Endothelial cell of umbilical vein (primary cell): Measurements from ENCODE around the gene PPP1R16B.

Source experiments
- EZH2 ChIP-seq: IDR thresholded peaks from 2 replicates; pipeline ENCODE4 v1.6.1; 2012; ENCODE audit warnings: borderline replicate concordance, low read depth, mild to moderate bottlenecking, moderate library complexity, low read length, inconsistent platforms; ENCODE audit not compliant: severe bottlenecking
- MAX ChIP-seq: IDR thresholded peaks from 2 replicates; pipeline ENCODE4 v1.6.1; 2011; ENCODE audit not compliant: insufficient read depth, insufficient read length
- MYC ChIP-seq: IDR thresholded peaks from one replicate; pipeline ENCODE4 v1.6.1; 2011; ENCODE audit warnings: mild to moderate bottlenecking, low read depth, low read length
- POLR2A ChIP-seq: IDR thresholded peaks from 2 replicates; pipeline ENCODE4 v1.6.1; 2012; ENCODE audit warnings: low read depth, mild to moderate bottlenecking, control low read depth, low read length
- POLR2AphosphoS5 ChIP-seq: IDR thresholded peaks from 2 replicates; pipeline ENCODE4 v1.6.1; 2012; ENCODE audit warnings: low read depth, mild to moderate bottlenecking, control low read depth, low read length, moderate library complexity; ENCODE audit not compliant: insufficient read depth
- TF ChIP-seq, protein P1 (sequence below), 2 donors: IDR thresholded peaks; 1 replicate in 1 of 2; 2 replicates in 1 of 2; pipeline ENCODE4 v1.5.1; 2011; ENCODE audit warnings: low read length in 2 of 2, mild to moderate bottlenecking in 2 of 2, moderate library complexity in 2 of 2, control low read depth in 1 of 2, inconsistent platforms in 1 of 2, low read depth in 1 of 2; ENCODE audit not compliant: insufficient read depth in 1 of 2; ENCODE audit errors: extremely low read depth in 1 of 2

DNA sequence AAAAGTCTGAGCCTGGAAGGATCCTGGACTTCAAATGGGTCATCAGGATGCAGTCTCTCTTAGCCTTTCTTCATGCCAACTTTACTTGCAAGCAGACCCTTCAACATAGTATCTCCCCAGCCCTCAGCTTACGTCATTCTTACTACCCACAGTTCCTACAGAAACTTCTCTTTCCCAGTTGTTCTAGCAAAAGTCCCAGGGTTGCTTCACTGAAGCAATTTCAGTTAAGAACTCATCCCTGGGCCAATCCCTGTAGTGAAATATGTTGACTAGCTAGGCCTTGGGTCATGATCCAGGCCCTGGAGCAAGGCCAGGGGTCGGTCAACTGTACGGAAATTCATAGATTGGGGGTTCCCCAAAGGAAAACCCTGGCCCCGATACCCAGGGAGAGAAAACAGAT, 112.2 kb downstream of the PPP1R16B start:
- TF ChIP-seq, protein P1, sequence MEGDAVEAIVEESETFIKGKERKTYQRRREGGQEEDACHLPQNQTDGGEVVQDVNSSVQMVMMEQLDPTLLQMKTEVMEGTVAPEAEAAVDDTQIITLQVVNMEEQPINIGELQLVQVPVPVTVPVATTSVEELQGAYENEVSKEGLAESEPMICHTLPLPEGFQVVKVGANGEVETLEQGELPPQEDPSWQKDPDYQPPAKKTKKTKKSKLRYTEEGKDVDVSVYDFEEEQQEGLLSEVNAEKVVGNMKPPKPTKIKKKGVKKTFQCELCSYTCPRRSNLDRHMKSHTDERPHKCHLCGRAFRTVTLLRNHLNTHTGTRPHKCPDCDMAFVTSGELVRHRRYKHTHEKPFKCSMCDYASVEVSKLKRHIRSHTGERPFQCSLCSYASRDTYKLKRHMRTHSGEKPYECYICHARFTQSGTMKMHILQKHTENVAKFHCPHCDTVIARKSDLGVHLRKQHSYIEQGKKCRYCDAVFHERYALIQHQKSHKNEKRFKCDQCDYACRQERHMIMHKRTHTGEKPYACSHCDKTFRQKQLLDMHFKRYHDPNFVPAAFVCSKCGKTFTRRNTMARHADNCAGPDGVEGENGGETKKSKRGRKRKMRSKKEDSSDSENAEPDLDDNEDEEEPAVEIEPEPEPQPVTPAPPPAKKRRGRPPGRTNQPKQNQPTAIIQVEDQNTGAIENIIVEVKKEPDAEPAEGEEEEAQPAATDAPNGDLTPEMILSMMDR (IDR thresholded peaks at IDR 0.05; ENCODE audit: extremely low read depth in 1 of 2, insufficient read depth in 1 of 2, low read depth in 1 of 2, low read length in 2 of 2), result no peak
- TF ChIP-seq POLR2AphosphoS5 (no peak), EZH2 (no peak), POLR2A (no peak), MAX (no peak), MYC (no peak)
